A549 (cell line): ENCODE data around the gene ZNF423.

Experiments used
- BHLHE40 ChIP-seq: IDR thresholded peaks from 2 replicates; pipeline ENCODE4 v1.6.1; 2012; ENCODE audit warnings: low read depth, low read length, inconsistent platforms
- CEBPB ChIP-seq, 2 experiments: fragments of >200 bp in 1 of 2; sonication (Bioruptor Twin) in 1 of 2; formaldehyde crosslinking in 1 of 2; IDR thresholded peaks; 2 replicates each; pipeline ENCODE4 v1.6.1; 2012 to 2016
- CTCF ChIP-seq: fragments of >200 bp; sonication (Bioruptor Twin); formaldehyde crosslinking; IDR thresholded peaks from 3 replicates; pipeline ENCODE4 v1.5.1; 2016
- FOSL2 ChIP-seq, 2 experiments: fragments of 450-650 bp in 1 of 2; fragments of >200 bp in 1 of 2; sonication (Bioruptor Twin) in 1 of 2; formaldehyde crosslinking; IDR thresholded peaks; 2 replicates each; pipeline versions ENCODE4 v1.5.0 to v1.6.1; 2016 to 2020; ENCODE audit warnings: mild to moderate bottlenecking in 1 of 2, moderate library complexity in 1 of 2
- FOXS1 ChIP-seq: fragments of 250-450 bp; sonication (Bioruptor Pico); IDR thresholded peaks from 2 replicates; pipeline ENCODE4 v1.5.0; 2020; ENCODE audit warnings: mild to moderate bottlenecking, moderate library complexity
- HDAC2 ChIP-seq: fragments of 200-600 bp; sonication (generic); IDR thresholded peaks from 2 replicates; pipeline ENCODE4 v1.6.1; 2016
- JUN ChIP-seq, 2 experiments: fragments of >200 bp; sonication (Bioruptor Twin); formaldehyde crosslinking; IDR thresholded peaks; 2 replicates in 1 of 2; 3 replicates in 1 of 2; pipeline ENCODE4 v1.6.1; 2016 to 2017
- JUNB ChIP-seq: fragments of >200 bp; sonication (Bioruptor Twin); formaldehyde crosslinking; IDR thresholded peaks from 2 replicates; pipeline ENCODE4 v1.6.1; 2016
- MAFK ChIP-seq: fragments of 450-650 bp; IDR thresholded peaks from 2 replicates; pipeline ENCODE4 v1.6.1; 2014; ENCODE audit not compliant: partially characterized antibody
- MAZ ChIP-seq: fragments of 150-350 bp; IDR thresholded peaks from 2 replicates; pipeline ENCODE4 v1.6.1; 2014; ENCODE audit warnings: antibody characterized with exemption, low read depth, low read length, borderline replicate concordance
- PHF8 ChIP-seq: fragments of 200-600 bp; sonication (generic); IDR thresholded peaks from 2 replicates; pipeline ENCODE4 v1.6.1; 2016; ENCODE audit warnings: low read depth, mild to moderate bottlenecking, antibody characterized with exemption, moderate library complexity, borderline replicate concordance
- RCOR1 ChIP-seq: fragments of 150-350 bp; IDR thresholded peaks from 2 replicates; pipeline ENCODE4 v1.6.1; 2014; ENCODE audit warnings: antibody characterized with exemption, low read length, low read depth
- SMC3 ChIP-seq: fragments of >200 bp; sonication (Bioruptor Twin); formaldehyde crosslinking; IDR thresholded peaks from 3 replicates; pipeline ENCODE4 v1.6.1; 2018; ENCODE audit warnings: inconsistent platforms
- USF2 ChIP-seq: fragments of 450-650 bp; IDR thresholded peaks from 2 replicates; pipeline ENCODE4 v1.6.1; 2014; ENCODE audit warnings: antibody characterized with exemption

GRCh38 chr16:49786926-49787557, 68.9 kb downstream of the ZNF423 start:
- TF ChIP-seq CTCF (no peak), MAFK (no peak), FOXS1 (no peak), USF2 (no peak), HDAC2 (no peak), JUNB (no peak), FOSL2 (IDR thresholded peaks at IDR 0.05) (no peak), FOSL2 (CRISPR knock-in tag; IDR thresholded peaks at IDR 0.05) (no peak), MAZ (no peak), BHLHE40 (no peak), SMC3 (no peak), RCOR1 (no peak), JUN (IDR thresholded peaks at IDR 0.05) (no peak), CEBPB (IDR thresholded peaks at IDR 0.05) (no peak), PHF8 (no peak)
